Muscle of leg (tissue), 11 donors: ENCODE results near the gene SLC1A4. TPM values are rescaled to one million over a fixed set of nuclear protein-coding genes. Genes with fewer than 3 reads are reported as not detected.

Source experiments
- DNase-seq: peaks from one replicate; pipeline ENCODE4 v3.0.0; 2013
- H3K27ac ChIP-seq: one replicate; pipeline ENCODE4 v1.5.1; 2013; ENCODE audit warnings: mild to moderate bottlenecking, low read length, control low read depth
- H3K27me3 ChIP-seq: one replicate; pipeline ENCODE4 v1.6.1; 2013; ENCODE audit warnings: low read length; ENCODE audit not compliant: control insufficient read depth, insufficient read depth
- H3K36me3 ChIP-seq: one replicate; pipeline ENCODE4 v1.6.1; 2013; ENCODE audit warnings: low read length; ENCODE audit not compliant: control insufficient read depth, insufficient read depth
- H3K4me1 ChIP-seq: one replicate; pipeline ENCODE4 v1.6.1; 2013; ENCODE audit warnings: low read length; ENCODE audit not compliant: control insufficient read depth, insufficient read depth
- H3K4me3 ChIP-seq: one replicate; pipeline ENCODE4 v1.5.1; 2013; ENCODE audit warnings: low read length, control low read depth
- H3K9me3 ChIP-seq: replicated peaks from 2 replicates; pipeline ENCODE4 v1.6.1; 2013; ENCODE audit warnings: low read depth, low read length; ENCODE audit not compliant: control insufficient read depth
- WGBS: methylation state at CpG from one replicate; pipeline ENCODE4 v1.1.5; 2013; ENCODE audit warnings: missing lambda C conversion rate; ENCODE audit not compliant: insufficient coverage; 5-methylcytosine and 5-hydroxymethylcytosine counted together
- polyA plus RNA-seq, 8 donors: library from polyadenylated mRNA; unstranded; fragments of 120-200 nt; gene quantifications; one replicate each; pipeline versions ENCODE4 v1.2.1 to v1.2.3, GENCODE V29; 2013; ENCODE audit warnings: inconsistent platforms in 1 of 8, low replicate concordance in 1 of 8; ENCODE audit not compliant: insufficient read length in 8 of 8, insufficient read depth in 1 of 8
- total RNA-seq: library from RNA; stranded (reverse); fragments of 120-200 nt; gene quantifications from one replicate; pipeline ENCODE4 v1.2.4, GENCODE V29; 2013

The SLC1A4 gene
- total and polyA plus RNA-seq, 9 donors = 11.7 to 17.1 (median 13.9) TPM

DNA sequence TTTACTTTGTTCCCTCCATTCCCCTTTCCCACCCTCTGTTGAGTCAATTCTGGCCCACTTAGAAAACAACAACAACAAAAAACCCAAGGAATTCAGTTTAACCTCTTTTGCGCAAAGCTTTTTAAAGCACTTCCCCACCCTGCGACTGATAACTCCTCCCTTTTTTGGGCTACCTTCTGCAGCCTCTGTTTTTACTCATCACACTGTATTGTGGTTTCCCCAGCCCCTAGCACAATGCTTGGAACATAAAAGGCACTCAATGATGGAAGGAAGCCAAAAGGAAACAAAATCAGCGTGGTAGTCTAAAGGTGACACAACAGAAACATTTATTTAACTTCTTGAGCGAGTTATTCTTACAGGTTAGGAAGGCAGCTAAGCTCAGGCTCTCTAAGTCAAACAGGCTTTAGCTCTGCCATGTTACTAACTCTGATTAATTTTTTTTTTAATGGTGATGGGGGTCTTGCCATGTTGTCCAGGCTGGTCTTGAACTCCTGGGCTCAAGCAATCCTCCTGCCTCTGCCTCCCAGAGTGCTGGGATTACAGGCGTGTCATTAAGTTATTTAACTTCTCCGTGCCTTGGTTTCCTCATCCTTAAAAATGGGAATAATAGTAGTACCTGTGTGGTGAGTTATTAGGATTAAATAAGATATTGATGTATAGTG, 68.3 kb downstream of the SLC1A4 start:
- Histone ChIP-seq H3K36me3 (no peaks in the 10 kb centered on the region), H3K4me1 (peaks cover 43% of the 10 kb centered on the region), H3K9me3 (no peaks in the 10 kb centered on the region), H3K27me3 (no peaks in the 10 kb centered on the region), H3K4me3 (peak overlapping the region; percentile 79), H3K27ac (peak overlapping the region; percentile 90)
- peak; percentile 55 for DNase-seq
- WGBS = 45% methylated on average over 2 of the region's 6 CpGs

DNA sequence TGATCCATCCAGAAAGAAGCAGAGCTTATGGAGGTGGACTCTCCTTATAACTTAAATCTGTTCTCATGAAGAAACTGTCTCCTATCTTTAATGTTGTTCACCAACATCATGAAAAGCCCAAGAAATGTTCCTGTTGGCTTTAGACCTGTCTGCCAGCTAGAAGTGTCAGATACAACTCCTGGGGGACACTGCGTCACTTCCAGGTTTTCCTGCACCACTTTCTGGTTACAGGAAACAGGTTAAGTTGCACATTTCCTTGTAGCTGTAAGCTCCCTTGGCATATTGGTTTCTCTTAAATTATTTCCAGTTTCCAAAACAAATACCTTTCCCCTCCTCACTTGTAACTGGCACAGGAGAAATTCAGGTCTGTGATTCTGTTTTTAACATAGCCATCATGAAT, 69.9 kb downstream of the SLC1A4 start:
- Histone ChIP-seq H3K27ac (peak overlapping the region; percentile 80), H3K9me3 (no peaks in the 10 kb centered on the region), H3K27me3 (no peaks in the 10 kb centered on the region), H3K4me3 (no peak overlapping the region), H3K4me1 (peaks cover 54% of the 10 kb centered on the region), H3K36me3 (no peaks in the 10 kb centered on the region)
- WGBS = 100% methylated on average over 1 of the region's 1 CpG
- DNase-seq = peak; percentile 51

GRCh38 chr2:65061146-65061909, 72.1 kb downstream of the SLC1A4 start:
- Histone ChIP-seq H3K9me3 (no peaks in the 10 kb centered on the region), H3K27ac (peak overlapping the region; percentile 92), H3K4me3 (no peak overlapping the region), H3K36me3 (peaks cover 3% of the 10 kb centered on the region), H3K27me3 (no peaks in the 10 kb centered on the region), H3K4me1 (peaks cover 63% of the 10 kb centered on the region)
- DNase-seq = no peak
- 72% methylated on average over 3 of the region's 7 CpGs for WGBS

DNA sequence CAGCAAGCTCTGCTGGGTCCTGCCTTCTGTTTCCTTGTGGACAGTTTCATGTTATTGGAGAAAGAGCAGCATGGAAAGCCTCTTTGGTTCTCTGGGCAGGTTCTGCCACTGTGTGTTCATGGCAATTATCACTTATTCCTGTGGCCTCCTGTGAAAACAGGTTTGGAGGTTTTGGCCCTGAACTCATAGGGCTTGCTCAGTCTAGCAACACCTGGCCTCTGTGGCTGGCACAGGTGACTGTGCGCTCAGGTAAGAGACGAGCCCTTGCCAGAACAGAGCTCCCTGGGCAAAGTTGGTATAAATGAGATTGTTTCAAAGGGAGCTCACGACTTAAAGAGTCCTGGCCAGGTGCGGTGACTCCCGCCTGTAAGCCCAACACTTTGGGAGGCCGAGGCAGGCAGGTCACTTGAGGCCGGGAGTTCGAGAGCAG, 72.7 kb downstream of the SLC1A4 start:
- no peaks in the 10 kb centered on the region for H3K9me3 ChIP-seq
- no peaks in the 10 kb centered on the region for H3K27me3 ChIP-seq
- DNase-seq = no peak
- no peak overlapping the region for H3K4me3 ChIP-seq
- 87% methylated on average over 7 of the region's 8 CpGs for WGBS
- peak overlapping the region; percentile 92 for H3K27ac ChIP-seq
- H3K36me3 ChIP-seq = peaks cover 3% of the 10 kb centered on the region
- peaks cover 62% of the 10 kb centered on the region for H3K4me1 ChIP-seq

DNA sequence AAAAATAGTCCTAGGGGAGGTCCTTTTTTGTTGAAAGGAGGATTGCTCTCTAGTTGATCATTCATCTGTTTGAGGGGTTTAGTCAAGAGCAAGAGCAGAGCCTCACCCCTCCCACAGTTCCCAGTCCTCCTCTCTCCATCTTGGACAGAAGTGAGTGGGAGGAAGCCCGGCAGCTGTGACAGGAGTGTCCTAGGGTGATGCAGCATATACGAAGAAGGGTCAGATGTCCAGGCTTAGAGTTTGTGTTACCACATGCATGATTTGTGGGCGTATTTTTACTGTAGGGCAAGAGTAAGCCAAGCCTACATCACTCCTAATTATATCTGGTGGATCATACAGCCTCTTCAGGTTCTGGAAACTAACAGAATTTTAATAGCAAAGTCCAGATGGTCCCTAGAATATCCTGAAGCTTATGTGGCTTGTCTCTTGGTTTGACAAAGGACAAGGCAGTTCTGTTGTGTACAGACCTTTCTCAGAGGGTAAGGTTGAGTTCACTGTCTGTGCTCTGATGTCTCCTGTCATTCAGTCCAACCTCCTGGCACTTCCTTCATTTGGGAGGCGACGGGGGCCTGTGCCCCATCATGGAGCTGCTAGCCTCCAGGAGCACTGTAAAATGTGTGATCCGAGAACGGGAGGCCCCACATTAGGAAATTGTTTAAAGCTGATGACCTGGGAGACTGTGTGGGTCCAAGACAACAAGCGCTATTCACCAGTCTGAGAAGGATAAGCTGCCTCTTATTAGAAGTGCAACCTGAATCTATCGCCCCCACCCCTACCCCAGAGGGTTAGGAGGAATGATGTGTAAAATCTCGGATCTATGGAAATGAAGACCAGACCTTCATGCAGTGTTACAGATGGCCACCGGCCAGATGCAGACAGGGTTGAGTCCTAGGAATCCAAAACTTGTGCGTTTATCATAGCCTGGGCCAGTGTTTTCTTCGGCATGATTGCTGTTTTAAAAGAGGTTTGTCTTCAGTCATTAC, 73.9 kb downstream of the SLC1A4 start:
- Histone ChIP-seq H3K9me3 (no peaks in the 10 kb centered on the region), H3K27ac (peak overlapping the region; percentile 92), H3K4me1 (peaks cover 62% of the 10 kb centered on the region), H3K36me3 (peaks cover 4% of the 10 kb centered on the region), H3K4me3 (no peak overlapping the region), H3K27me3 (no peaks in the 10 kb centered on the region)
- DNase-seq = peak; percentile 69
- WGBS = no CpG with 5 or more reads among the region's 13 CpGs

- H3K9me3 ChIP-seq = no peaks in the 10 kb centered on the region
- no peak overlapping the region for H3K4me3 ChIP-seq
- H3K4me1 ChIP-seq = peaks cover 67% of the 10 kb centered on the region
- no peaks in the 10 kb centered on the region for H3K27me3 ChIP-seq
- DNase-seq = peak; percentile 86
- H3K36me3 ChIP-seq = peaks cover 16% of the 10 kb centered on the region
- WGBS = 6% methylated on average over 6 of the region's 14 CpGs
- peak overlapping the region; percentile 85 for H3K27ac ChIP-seq
These were observed 75.7 kb downstream of the SLC1A4 start for GRCh38 chr2:65064728-65065552.

DNA sequence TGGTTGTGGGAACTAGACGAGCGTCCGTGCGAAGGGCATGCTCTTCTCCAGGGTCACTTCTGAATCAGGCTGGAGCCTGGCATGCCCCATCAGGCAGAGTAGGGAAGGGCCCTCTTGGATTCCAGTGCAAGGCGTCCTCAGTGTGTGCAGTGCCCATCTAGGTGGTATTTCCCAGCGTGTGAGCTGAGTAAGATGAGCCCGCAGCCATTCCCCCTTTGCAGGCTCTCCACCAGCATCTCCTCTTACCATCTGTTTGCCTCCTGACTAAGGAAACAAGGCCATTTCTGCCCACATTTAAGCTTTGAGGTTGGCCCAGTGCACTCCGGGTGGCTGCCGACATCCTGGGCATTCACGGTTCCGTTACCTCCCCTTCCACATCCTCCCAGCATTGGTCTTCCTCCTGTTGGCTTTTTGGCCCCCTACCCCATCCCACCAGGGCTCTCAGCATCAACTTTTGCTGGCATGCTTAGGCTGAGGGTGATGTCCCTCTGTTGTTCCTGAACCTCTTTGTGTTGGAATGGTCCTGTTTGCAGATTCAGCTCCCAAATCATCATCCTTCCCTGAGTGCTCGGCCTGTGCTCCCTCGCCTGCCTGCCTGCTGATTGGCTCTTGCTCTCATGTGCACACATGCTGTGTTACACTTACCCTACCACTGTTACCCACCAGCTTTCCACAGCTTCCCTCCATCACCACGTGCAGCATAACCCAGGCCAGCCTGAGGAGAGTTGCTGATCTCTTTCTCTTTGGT, 78.8 kb downstream of the SLC1A4 start:
- Histone ChIP-seq H3K4me1 (peaks cover 50% of the 10 kb centered on the region), H3K4me3 (no peak overlapping the region), H3K9me3 (no peaks in the 10 kb centered on the region), H3K36me3 (peaks cover 46% of the 10 kb centered on the region), H3K27me3 (no peaks in the 10 kb centered on the region), H3K27ac (no peak overlapping the region)
- no peak for DNase-seq
- WGBS = 85% methylated on average over 13 of the region's 14 CpGs

DNA sequence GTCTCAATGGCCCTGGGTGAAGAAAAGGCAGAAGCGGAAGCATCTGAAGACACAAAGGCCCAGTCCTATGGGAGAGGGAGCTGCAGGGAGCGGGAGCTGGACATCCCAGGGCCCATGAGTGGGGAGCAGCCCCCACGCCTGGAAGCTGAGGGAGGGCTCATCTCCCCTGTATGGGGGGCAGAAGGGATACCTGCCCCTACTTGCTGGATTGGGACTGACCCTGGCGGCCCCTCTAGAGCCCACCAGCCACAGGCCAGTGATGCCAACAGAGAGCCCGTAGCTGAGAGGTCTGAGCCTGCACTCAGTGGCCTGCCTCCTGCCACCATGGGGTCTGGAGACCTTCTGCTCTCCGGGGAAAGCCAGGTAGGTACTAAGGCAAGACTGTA, 80.2 kb downstream of the SLC1A4 start:
- Histone ChIP-seq H3K4me3 (no peak overlapping the region), H3K4me1 (peaks cover 52% of the 10 kb centered on the region), H3K27ac (no peak overlapping the region), H3K9me3 (no peaks in the 10 kb centered on the region), H3K36me3 (peaks cover 60% of the 10 kb centered on the region), H3K27me3 (no peaks in the 10 kb centered on the region)
- DNase-seq = no peak
- 89% methylated on average over 5 of the region's 6 CpGs for WGBS
